Stimulated activated CD8-positive, alpha-beta memory T cell treated with anti-CD3 and anti-CD28 coated beads, Interleukin-7, amount 100 ng/mL, for 48 hours (primary cell): Measurements from ENCODE around the gene SRSF4.

Source experiments
- DNase-seq, 2 donors: peaks; one replicate each; pipeline ENCODE4 v3.0.0-alpha.2; 2020; ENCODE audit warnings: low read depth in 1 of 2; ENCODE audit errors: extremely low read depth in 1 of 2

The SRSF4 gene

DNA sequence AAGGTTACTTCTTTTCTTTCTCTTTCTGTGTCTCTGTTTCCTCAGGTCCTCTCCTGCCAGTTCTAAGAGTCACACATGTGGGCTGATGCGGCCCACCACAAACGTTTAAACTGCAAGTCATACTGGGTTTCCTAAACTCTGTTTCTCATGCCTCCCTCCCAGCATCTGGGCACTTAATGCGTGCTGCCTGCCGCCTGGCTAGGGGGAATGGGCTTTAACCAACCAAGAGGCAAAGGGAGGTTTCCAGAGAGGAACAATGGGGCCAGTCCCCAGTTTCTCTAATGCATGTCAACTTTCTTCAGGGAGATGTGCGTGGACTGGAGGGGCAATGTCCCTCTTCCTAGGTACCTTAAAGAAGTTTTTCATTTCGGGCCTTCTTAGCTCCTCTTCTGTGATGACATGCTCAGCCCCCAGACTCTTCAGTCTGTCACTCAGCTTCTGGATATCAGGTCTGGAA is 19.9 kb upstream of the SRSF4 start:
- peak in 1 of 2 donors; percentile 18 for DNase-seq

DNA sequence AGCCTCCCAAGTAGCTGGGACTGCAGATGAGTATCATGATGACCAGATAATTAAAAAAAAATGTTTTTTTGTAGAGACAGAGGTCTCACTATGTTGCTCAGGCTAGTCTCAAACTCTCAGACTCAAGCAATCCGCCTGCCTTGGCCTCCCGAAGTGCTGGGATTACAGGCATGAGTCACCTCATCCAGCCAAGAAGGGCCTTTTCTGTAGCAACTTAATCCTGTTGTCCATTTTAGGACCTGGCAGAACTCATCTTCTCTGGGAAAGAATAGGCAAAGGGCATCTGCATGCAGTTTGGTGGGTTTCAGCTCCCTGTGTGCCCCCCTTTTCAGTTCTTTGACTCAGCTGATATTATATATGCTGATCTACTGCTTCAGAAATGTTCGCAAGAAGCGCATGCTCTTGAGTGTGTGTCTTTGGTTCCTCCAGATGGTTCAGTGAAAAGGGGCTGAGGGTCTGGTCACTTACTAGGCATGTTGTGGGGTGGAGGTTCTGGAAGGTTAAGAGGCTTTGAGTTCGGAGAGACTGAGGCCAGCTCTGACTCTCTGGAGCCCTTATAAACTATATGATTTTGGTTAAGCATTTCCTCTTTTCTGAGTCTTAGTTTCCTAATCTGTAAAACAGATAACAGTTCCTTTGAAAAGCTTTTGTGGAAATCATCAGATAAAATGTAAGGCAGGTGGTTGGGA is 19.4 kb upstream of the SRSF4 start:
- no peak for DNase-seq

DNA sequence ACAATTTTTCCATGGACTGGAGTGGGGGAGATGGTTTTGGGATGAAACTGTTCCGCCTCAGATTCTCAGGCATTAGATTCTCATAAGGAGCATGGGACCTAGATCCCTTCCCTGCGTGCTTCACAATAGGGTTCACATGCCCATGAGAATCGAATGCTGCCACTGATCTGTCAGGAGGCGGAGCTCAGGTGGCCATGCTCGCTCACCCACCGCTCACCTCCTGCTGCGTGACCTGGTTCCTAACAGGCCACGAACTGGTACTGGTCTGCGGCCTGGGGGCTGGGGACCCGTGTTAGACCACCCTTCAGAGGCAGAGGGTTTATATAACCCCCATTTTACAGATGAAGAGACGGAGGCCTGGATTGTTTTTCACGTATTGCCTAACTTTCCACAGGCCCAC is 16.3 kb upstream of the SRSF4 start:
- DNase-seq: no peak

- DNase-seq: no peak
Measured at GRCh38 chr1:29197590-29197924, 15.9 kb upstream of the SRSF4 start.

- no peak for DNase-seq
Measured at GRCh38 chr1:29196863-29197589, 15.3 kb upstream of the SRSF4 start.

GRCh38 chr1:29195881-29196291 is 14.2 kb upstream of the SRSF4 start:
- DNase-seq: no peak

GRCh38 chr1:29193879-29194455 is 12.3 kb upstream of the SRSF4 start:
- DNase-seq: no peak

DNA sequence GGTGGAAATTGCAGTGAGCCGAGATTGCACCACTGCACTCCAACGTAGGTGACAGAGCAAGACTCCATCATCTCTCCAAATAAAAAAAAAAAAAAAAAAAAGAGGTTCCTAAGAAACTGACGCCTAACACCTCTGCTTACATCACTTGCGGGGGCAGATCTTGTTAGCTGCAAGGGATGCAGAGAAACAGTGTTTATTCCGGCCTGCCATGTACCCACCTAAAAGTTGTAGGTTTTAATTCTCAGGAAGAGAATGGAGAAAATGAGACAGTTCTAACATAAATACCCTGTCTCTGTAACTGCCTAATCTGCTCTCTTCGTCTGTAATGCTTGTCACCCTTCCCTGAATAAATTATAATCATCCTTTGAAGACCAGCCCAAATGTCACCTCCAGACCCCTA is 9.0 kb upstream of the SRSF4 start:
- DNase-seq: no peak

DNA sequence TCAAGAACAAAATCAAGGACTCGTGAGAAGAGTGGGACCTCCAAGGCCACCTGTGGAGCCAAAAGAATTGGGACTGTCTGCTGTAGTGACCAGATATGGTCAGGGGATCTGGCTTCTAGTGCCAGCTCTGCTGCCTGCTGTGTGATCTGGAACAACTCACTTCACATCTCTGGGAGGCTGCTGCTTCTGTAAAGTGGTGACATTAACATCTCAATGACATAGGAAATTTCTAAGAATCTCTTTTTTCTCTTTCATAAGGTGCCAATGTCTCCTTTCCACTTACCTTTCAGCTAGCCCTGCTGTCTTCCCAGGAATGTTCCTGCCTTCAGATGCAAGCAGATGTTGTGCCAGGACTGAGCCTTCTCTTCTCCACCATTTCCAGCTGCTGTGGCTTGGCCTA is 5.0 kb upstream of the SRSF4 start:
- DNase-seq: no peak

GRCh38 chr1:29186252-29186651 is 4.6 kb upstream of the SRSF4 start:
- DNase-seq: no peak

- no peak for DNase-seq
Measured at GRCh38 chr1:29183287-29183686, 1.6 kb upstream of the SRSF4 start.

GRCh38 chr1:29180497-29181412 is 945 bp downstream of the SRSF4 start:
- no peak for DNase-seq

- no peak for DNase-seq
Measured at GRCh38 chr1:29179641-29180184, 2.0 kb downstream of the SRSF4 start.

GRCh38 chr1:29177022-29177705 is 4.5 kb downstream of the SRSF4 start:
- DNase-seq: no peak

GRCh38 chr1:29176576-29176975 is 5.1 kb downstream of the SRSF4 start:
- DNase-seq: no peak

- DNase-seq: no peak
Measured at GRCh38 chr1:29172415-29172939, 9.2 kb downstream of the SRSF4 start.

GRCh38 chr1:29171521-29171920 is 10.2 kb downstream of the SRSF4 start:
- no peak for DNase-seq

- no peak for DNase-seq
Measured at GRCh38 chr1:29171089-29171488, 10.6 kb downstream of the SRSF4 start.

DNA sequence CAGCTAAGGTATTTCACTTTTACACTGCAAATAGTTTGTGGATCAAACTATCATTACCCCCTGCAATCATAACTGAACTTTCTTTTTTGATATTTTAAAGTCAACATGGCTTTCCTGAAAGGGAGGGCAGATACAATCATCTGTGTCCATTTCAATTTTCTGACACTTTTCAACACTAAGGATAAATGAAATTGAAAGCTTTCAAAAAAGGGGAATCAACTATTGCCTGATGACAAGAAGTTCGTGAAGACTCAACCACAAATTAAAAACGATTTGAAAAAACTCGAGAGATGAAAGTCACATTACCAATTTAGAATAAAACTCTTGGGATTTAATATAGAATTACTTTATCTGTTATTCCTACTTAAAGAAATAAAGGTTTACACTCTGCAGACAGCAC is 11.7 kb downstream of the SRSF4 start:
- DNase-seq: no peak

- DNase-seq: no peak
Measured at GRCh38 chr1:29167904-29168303, 13.8 kb downstream of the SRSF4 start.
